PC-9 (cell line): ENCODE data around the gene KRIT1.

ENCODE experiments used
- CTCF ChIP-seq: fragments of 200-600 bp; sonication (generic); conservative IDR thresholded peaks from 2 replicates; pipeline ENCODE4 v1.6.1; 2017; ENCODE audit warnings: mixed run types, antibody characterized with exemption, mild to moderate bottlenecking, moderate library complexity
- EZH2 ChIP-seq: fragments of 200-600 bp; sonication (generic); IDR thresholded peaks from 2 replicates; pipeline ENCODE4 v1.8.0; 2017; ENCODE audit warnings: antibody characterized with exemption, low read depth

- TF ChIP-seq CTCF (no peak), EZH2 (no peak)
Observed at GRCh38 chr7:92275327-92275726, 29.6 kb upstream of the KRIT1 start.
